GM19438 (cell line): ENCODE data around the gene ECHDC1.
A peak's percentile ranks its signal among the peaks of the same experiment; 100 is the strongest.

Experiments used
- ATAC-seq: cut with Tn5 transposase; IDR thresholded peaks from one replicate; pipeline ENCODE4 v1.9.1; 2021; ENCODE audit warnings: low read depth; ENCODE audit not compliant: unreplicated experiment

ECHDC1 gene

GRCh38 chr6:127290391-127291265, 52.8 kb downstream of the ECHDC1 start:
- peak; percentile 52 for ATAC-seq

DNA sequence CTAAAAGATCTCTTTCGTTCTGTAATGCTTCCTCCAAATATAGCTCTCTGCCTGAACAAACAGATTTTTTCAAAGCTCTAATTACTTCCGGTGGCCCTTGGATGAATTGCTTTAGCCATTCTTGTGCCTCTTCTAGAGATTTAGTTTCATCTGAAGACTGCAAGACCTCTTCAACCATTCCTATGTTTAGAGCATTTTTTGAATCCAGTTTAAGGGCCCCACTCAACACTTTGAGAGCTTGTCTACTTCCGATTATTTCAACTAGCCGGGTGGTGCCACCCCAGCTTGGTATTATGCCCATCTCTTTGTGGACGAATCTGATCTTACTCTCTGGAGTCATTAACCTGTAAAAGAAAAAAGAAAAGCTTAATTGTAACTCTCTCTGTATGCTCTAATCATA, 53.5 kb downstream of the ECHDC1 start:
- ATAC-seq: no peak

DNA sequence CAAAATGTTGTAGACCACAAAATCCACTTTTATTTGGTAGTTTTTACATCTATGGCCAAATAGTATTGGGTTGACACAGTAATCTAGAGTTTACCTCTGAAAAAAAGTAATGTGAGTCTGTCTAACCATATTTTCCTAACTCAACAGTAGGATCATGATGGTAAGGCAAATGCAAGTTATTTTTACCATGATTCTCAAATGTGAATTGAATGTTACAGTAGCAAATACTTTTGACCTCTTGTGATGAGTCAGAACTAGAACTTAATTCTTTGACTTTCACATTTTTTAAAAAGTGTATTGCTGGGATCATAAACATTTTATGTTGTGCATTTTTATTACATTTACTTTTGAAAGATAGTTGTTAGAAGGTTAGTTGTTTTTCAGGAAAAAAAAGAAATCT, 54.7 kb downstream of the ECHDC1 start:
- ATAC-seq: no peak

DNA sequence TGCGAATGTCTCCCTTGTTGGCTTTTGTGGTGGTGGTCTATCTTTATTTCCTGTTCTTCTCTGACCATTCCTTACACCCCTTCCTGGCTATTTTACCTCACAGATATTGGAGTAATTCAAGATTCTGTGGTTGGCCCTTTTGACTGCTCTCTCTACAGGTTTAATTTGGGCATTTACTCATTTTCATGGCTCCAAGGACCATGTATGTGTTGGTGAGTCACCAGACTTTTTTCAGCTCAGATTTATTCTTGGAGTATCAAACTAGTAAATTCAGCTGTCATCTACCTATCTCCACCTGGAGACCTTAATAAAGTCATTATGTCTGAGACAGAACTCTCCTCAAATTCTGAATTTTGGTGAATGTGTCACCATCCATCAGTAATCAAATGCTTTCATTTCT, 61.2 kb downstream of the ECHDC1 start:
- ATAC-seq: no peak

- no peak for ATAC-seq
Observed at GRCh38 chr6:127279815-127280214, 63.6 kb downstream of the ECHDC1 start.

DNA sequence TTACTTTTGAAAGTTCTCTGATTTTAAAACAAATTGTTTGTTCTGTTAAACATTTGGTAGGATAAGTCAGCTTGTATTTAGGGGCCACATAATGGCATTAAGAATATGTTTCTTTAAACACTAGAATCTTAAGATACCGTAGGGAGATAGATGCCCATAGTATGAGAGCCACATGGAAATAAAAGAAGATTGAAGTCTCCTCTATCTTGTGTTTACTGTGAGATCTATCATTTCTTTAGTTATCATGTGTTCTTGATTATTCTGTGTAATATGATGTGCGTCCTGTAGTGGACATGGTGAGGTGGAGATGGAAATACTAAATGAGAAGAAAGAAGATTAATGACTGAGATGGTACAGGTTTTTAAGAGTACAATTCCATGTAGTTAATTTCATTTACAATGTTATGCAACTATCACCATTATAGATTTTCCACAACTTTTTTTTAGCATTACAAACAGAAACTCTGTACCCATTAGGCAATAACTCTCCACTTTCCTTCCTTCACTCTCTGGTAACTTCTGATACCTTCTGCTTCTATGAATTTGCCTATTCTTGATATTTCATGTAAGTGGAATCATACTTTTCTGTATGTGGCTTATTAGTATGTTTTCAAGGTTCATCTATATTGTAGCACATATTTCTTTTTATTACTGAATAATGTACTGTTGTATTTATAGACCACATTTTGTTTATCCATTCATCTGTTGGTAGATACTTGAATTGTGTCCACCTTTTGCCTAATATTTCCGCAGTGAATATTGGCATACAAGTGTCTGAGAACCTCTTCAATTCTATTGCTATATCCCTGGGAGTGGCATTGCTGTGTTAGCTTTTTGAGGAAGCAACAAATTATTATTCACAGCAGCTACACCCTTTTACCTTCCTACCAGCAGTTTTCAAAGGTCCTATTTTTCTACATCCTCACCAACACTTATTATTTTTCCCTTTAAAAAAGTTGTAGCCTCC, 65.2 kb downstream of the ECHDC1 start:
- ATAC-seq: no peak

GRCh38 chr6:127276331-127276730, 67.1 kb downstream of the ECHDC1 start:
- ATAC-seq: no peak

DNA sequence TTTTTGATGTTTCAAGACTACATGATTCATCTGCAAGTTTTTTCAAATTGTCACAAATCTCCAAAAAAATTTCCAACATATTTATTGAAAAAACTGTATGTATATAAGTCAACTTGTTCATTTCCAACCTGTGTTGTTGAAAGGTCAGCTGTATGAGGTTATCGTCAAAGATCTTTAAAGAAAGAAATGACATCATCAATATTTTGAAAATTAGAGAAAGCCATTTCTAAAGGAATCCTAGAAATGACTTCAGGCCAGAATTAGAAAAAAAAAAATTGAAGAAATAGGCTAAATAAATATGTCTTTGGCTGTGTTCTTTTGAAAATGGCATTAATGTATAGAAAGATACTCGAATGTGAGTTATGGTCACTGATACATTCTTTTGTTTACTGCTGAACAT, 69.9 kb downstream of the ECHDC1 start:
- ATAC-seq: no peak

DNA sequence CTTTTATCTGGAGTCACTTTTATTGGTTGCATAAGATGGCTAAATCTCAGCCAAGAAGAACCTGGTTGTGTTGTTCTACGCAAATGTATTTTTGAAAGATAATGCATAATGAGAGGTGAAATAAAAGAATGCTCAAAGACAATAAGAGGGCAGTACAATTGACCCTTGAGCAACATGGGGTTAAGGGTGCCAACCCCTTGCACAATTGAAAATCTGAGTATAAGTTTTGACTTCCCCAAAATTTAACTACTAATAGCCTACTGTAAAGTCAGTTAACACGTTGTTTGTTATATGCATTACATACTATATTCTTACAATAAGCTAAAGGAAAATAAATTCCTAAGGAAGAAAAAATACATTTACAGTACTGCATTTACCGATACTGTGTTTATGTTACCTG, 70.8 kb downstream of the ECHDC1 start:
- no peak for ATAC-seq

- peak; percentile 2 for ATAC-seq
Observed at GRCh38 chr6:127267646-127268625, 75.5 kb downstream of the ECHDC1 start.

DNA sequence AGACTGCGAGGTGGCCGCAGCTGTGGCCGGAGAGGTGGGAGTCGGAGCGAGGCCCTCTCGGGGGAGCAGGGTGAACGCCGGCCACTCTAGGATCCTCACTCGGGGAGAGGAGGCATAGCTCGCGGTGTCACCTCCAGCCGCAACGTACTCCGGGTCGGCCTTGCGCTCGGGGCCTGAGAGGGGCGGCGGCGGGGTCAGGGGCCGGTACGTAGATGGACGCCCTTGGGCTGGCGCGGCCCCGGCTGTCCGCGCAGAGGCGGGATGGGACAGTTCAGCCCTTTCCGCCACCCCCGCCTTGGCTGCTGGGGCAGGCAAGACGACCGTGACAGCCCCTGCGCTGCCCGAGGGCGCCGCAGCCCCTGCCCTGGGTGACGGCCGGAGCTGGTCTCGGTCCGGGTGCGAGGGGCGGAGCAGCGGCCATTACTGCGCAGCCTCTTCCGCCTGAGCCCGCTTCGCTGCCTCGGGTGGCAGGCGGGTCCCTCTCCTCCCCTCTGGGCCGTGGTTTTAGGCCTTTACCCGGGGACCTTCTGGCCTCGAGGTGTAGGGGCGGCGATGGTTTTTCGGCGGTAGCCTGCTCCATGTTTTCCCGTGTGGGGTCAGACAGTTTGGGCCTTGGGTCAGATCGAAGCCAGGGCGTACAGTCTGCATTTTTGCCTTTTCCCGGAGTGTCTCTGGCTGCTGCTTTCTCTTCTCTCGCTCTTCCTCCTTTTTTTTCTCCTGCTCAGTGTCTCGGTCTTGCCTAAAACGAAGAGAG, 76.3 kb downstream of the ECHDC1 start:
- peak; percentile 79 for ATAC-seq

DNA sequence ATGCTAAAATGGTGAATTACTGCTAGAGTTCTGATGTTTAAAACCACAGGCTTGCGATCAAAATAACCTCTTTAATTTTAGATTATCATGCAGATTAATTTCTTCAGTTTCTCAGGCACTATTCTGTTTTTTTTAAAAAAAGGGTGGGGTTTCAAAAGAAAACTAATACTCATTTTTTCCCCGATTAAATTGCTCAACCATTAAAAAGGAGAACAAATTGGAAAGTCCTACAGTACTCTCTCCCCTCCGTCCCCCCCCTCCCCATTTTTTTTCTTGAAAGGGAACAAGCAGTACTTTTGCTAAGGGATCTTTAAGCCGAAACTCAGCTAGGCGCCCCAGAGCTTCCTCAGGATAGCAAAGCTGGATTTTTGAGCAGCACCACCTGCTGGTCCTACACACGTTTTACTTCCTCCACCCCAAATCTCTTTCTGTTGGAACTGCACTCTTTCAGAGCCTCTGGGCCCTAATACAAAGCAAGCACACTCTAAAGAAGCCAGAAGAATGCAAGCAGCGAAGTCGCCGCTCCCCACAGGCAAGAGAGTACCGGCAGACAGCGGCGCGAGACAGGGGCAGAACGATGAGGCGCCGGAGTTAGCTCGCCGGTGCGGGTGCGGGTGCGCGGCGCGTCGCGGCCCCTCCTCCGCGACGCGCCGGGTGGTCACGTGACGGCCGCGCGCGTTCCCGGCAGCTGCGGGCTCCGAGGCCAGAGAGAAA, 77.1 kb downstream of the ECHDC1 start, which contains the start of gene RNF146:
Gene RNF146 (plus strand): TSS at position 687 of the 714 bp plus-strand sequence. CDS start 13,475 bp downstream, outside the sequence.
- ATAC-seq: peak; percentile 79

DNA sequence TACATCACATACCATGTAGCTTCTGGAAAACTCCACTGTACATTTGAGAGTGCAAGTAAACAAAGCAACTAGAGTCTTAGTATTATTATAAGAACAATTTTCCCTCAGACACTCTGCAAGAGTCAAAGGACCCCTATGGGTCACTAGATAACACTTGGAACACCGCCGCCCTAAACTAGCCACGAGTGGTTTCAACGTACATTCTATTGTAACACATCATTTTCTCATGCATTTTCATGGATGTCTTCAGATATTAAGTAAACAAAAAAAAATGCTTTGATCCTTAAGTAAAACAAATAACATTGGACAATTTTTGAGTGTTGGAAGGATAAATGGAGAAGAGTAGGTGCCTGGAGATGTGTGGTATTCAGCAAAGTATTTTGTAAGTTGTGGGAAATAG, 79.9 kb downstream of the ECHDC1 start:
- ATAC-seq: no peak

GRCh38 chr6:127262896-127263295, 80.5 kb downstream of the ECHDC1 start:
- no peak for ATAC-seq

- no peak for ATAC-seq
Observed at GRCh38 chr6:127255286-127255685, 88.1 kb downstream of the ECHDC1 start.

DNA sequence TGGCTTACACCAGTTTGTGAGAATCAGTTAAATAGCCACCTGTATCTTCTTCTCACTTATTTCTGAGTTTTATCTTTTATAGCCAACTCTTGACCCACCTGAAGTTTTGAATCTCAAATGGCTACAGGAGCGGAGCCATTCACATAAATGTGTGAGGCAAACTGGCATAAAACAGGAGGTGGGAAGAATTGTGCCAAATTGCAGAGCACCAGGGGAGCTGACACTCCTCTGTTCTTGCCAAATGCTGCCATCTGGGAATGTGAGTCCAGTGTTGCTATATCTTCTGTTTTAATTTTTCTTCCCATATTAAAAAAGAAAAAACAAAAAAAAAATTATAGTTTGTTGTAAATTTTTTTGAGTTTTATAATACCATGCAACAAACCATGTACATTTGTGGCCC, 93.8 kb downstream of the ECHDC1 start:
- no peak for ATAC-seq

- no peak for ATAC-seq
Observed at GRCh38 chr6:127247114-127248096, 96.0 kb downstream of the ECHDC1 start.

- ATAC-seq: no peak
Observed at GRCh38 chr6:127243501-127243900, 99.9 kb downstream of the ECHDC1 start.
